Choroid plexus epithelial cell (primary cell): ENCODE data around the gene PANK2.

Source experiments
- DNase-seq: peaks from one replicate; pipeline ENCODE4 v3.0.0-alpha.2; 2010; ENCODE audit warnings: low read depth
- H3K4me3 ChIP-seq: 2 replicates; pipeline ENCODE4 v1.5.1; 2011; ENCODE audit warnings: low read depth, mild to moderate bottlenecking, control low read depth, low read length, moderate library complexity
- TF ChIP-seq, protein P1 (sequence below): conservative IDR thresholded peaks from 2 replicates; pipeline ENCODE4 v1.5.1; 2011; ENCODE audit warnings: low read depth, mild to moderate bottlenecking, control low read depth, inconsistent platforms, low read length, moderate library complexity

The PANK2 gene

DNA sequence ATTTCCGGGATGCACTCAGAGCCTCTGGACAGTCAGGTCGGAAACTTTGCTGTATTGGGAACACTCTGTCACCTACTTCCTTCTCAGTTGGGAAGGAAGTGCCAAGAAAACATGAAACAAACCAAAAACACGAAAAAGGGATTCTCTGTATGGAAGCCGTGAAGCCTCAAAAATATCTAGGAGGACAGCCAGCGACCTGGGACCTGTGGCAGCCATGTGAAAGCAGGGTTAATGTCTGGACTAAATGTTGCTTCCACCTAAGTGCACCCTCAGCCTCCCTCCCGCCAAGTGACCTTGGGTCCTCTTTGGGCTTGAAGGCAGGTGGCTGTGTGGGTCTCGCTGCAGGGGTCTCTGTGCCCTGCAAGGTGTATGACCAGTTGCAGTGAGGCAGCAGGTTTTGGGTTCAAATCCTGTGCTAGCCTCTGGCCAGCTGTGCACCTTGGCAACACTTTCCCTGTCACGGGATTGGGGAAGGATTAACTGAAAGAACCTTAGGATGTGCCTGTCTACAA, 41.7 kb upstream of the PANK2 start:
- H3K4me3 ChIP-seq, result peak overlapping the region; percentile 96
- DNase-seq, result peak; percentile 13
- TF ChIP-seq, protein P1, sequence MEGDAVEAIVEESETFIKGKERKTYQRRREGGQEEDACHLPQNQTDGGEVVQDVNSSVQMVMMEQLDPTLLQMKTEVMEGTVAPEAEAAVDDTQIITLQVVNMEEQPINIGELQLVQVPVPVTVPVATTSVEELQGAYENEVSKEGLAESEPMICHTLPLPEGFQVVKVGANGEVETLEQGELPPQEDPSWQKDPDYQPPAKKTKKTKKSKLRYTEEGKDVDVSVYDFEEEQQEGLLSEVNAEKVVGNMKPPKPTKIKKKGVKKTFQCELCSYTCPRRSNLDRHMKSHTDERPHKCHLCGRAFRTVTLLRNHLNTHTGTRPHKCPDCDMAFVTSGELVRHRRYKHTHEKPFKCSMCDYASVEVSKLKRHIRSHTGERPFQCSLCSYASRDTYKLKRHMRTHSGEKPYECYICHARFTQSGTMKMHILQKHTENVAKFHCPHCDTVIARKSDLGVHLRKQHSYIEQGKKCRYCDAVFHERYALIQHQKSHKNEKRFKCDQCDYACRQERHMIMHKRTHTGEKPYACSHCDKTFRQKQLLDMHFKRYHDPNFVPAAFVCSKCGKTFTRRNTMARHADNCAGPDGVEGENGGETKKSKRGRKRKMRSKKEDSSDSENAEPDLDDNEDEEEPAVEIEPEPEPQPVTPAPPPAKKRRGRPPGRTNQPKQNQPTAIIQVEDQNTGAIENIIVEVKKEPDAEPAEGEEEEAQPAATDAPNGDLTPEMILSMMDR, result no peak

DNA sequence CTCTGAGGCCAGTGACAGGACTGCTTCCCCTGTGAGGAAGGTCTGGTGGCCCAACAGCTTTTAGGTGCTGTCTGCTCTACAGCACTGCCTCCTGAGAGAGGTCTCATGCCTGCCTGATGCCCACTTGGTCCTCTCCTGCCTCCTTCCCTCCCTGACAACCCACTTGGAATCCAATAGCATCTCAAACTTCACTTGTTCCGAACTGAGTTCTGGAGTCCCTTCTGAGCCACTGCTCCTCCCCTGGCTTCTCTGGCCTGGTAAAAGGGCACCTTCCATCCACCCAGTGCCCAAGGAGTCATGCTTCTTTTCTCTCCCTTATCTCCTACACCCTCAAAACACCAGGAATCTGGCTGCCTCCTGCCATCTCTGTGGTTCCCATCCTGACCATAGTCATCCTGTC, 40.6 kb upstream of the PANK2 start:
- TF ChIP-seq, protein P1, result no peak
- no peak overlapping the region for H3K4me3 ChIP-seq
- no peak for DNase-seq

DNA sequence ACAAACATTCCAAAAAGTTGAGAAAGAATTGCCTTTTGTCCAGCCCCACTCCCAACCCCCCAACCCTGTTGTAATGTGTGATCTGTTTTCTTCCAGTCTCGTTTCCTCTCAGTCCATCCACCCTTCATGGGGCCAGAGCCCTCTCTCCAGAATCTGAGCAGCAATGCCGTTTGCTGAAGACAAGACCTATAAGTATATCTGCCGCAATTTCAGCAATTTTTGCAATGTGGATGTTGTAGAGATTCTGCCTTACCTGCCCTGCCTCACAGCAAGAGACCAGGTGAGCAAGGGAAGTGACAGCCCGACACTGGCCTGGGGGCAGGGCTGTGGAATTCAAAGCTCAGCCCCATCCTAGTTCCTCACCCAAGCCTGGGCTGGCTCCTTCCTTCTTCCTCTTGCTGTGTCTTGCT, 34.7 kb upstream of the PANK2 start:
- no peak overlapping the region for H3K4me3 ChIP-seq
- DNase-seq, result no peak
- TF ChIP-seq, protein P1, result no peak

DNA sequence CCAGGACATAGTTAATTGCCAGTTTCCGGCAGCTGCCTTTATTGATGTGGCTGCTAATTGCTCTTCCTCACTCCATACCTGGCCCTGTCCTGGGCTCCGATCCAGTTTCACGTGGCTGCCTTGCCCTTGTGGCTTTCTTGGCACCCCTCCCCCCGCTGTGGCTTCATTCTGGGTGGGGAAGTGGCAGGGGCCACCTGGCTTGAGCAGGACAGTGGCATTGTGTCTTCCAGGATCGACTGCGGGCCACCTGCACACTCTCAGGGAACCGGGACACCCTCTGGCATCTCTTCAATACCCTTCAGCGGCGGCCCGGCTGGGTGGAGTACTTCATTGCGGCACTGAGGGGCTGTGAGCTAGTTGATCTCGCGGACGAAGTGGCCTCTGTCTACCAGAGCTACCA, 31.8 kb upstream of the PANK2 start:
- H3K4me3 ChIP-seq, result no peak overlapping the region
- no peak for DNase-seq
- TF ChIP-seq, protein P1, result no peak

DNA sequence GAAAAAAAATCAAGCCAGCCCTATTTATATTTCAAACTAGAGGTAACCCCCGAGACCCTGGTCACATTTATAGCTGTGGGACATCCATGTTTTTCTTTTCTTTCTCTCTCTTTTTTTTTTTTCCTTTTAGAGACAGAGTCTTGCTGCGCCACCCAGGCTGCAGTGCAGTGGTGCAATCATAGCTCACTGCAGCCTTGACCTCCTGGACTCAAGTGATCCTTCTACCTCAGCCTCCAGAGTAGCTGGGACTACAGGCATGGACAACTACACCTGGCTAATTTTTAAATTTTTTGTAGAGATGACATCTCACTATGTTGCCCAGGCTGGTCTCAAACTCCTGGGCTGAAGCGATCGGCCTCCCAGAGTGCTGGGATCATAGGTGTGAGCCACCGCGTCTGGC, 30.5 kb upstream of the PANK2 start:
- DNase-seq, result no peak
- H3K4me3 ChIP-seq, result no peak overlapping the region
- TF ChIP-seq, protein P1, result no peak

DNA sequence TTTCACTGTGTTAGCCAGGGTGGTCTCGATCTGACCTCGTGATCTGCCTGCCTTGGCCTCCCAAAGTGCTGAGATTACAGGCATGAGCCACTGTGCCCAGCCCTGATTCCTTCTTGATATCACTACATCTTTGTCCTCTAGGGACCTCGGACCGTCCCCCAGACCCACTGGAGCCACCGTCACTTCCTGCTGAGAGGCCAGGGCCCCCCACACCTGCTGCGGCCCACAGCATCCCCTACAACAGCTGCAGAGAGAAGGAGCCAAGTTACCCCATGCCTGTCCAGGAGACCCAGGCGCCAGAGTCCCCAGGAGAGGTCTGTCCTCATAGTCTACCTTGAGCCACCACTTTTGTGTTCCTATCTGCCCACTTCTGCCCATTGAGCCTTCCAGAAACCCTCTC, 28.0 kb upstream of the PANK2 start:
- no peak overlapping the region for H3K4me3 ChIP-seq
- no peak for DNase-seq
- TF ChIP-seq, protein P1, result no peak

DNA sequence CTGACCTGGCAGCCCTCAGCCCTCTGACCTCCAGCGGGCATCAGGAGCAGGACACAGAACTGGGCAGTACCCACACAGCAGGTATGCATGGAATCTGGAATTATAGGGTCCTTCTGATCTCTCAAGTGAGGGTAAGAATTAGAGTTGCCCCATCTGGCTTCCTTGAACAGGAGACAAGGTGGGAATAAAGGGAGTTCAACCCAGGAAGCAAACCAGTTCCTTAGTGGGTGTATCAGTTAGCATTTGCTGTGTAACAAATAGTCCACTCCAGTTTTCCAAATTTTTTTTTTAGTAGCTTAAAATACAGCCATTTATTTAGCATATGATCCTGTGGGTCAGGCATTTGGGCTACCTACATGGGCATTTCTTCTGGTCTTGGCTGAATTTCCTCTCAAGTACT, 26.9 kb upstream of the PANK2 start:
- TF ChIP-seq, protein P1, result no peak
- DNase-seq, result no peak
- no peak overlapping the region for H3K4me3 ChIP-seq
